ENCODE measurements around the gene P3H2.

DNA sequence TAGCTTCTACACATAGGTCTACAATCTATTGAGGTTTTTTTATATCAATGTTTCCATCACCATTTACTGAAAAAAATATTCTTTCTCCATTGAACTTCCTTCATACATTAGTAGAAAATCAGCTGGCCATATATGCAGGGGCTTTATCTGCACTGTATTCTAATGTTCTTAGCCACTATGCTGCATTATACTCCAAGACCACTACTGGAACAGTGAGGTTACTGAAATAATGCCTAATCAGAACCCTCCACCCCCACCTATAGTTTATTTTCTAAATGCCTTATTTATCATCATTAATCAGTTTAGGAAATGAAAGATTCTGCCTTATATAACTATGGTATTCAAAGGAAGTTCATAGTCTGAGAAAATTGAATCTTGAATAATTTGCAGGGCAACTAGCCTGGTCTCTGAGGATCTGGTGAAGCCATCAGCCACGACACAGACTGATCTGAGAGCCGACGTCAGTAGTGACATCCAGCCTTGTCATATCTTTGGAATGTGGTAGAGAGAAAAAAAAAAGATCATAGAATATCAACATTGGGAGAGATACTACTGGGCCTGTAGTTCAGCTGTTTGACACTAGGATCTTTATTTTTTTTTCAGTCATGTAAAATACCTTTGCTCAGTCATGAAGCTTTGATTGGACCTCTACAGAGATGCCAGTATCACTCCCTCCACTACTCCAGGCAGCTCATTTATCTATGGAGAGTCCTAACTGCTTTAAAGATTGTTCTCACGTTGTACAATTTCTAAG is 66.6 kb downstream of the P3H2 start:
- TF ChIP-seq EP300 (IDR thresholded peaks at IDR 0.05) (no peak), POLR2A (IDR thresholded peaks at IDR 0.05) (no peak)
- TF ChIP-seq, protein P1, sequence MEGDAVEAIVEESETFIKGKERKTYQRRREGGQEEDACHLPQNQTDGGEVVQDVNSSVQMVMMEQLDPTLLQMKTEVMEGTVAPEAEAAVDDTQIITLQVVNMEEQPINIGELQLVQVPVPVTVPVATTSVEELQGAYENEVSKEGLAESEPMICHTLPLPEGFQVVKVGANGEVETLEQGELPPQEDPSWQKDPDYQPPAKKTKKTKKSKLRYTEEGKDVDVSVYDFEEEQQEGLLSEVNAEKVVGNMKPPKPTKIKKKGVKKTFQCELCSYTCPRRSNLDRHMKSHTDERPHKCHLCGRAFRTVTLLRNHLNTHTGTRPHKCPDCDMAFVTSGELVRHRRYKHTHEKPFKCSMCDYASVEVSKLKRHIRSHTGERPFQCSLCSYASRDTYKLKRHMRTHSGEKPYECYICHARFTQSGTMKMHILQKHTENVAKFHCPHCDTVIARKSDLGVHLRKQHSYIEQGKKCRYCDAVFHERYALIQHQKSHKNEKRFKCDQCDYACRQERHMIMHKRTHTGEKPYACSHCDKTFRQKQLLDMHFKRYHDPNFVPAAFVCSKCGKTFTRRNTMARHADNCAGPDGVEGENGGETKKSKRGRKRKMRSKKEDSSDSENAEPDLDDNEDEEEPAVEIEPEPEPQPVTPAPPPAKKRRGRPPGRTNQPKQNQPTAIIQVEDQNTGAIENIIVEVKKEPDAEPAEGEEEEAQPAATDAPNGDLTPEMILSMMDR (IDR thresholded peaks at IDR 0.05): no peak
